Epithelial cell of esophagus (primary cell): ENCODE results near the gene NID1.

ENCODE experiments used
- DNase-seq: peaks from one replicate; pipeline ENCODE4 v3.0.0; 2010; ENCODE audit warnings: low read depth
- H3K4me3 ChIP-seq: 2 replicates; pipeline ENCODE4 v1.5.1; 2011; ENCODE audit warnings: mild to moderate bottlenecking, low read length, control low read depth
- TF ChIP-seq, protein P1 (sequence below): IDR thresholded peaks from 2 replicates; pipeline ENCODE4 v1.5.1; 2011; ENCODE audit warnings: low read depth, mild to moderate bottlenecking, low read length, control low read depth, inconsistent platforms; ENCODE audit not compliant: insufficient read depth; ENCODE audit errors: missing control alignments

Gene NID1

DNA sequence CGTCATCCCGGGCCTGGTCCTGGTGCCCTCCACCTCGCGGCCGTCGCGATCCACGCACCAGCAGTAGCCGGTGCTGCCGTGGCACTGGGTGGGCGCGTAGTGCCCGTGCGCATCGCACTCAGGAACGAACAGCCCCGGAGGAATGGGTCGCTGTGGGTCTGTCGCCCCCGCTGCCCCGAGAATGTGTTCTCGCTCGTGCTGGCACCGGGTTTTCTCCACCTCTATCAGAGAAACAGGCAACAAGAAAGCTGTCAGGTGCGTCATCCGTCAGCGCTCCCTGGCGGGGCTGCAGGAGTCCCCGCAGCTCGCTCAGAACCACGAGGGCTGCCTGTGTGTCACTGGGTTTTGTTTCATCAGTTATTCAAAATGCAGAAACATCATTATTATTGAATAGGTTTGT is 71.2 kb downstream of the NID1 start:
- no peak for DNase-seq
- H3K4me3 ChIP-seq: no peak overlapping the region
- TF ChIP-seq, protein P1, sequence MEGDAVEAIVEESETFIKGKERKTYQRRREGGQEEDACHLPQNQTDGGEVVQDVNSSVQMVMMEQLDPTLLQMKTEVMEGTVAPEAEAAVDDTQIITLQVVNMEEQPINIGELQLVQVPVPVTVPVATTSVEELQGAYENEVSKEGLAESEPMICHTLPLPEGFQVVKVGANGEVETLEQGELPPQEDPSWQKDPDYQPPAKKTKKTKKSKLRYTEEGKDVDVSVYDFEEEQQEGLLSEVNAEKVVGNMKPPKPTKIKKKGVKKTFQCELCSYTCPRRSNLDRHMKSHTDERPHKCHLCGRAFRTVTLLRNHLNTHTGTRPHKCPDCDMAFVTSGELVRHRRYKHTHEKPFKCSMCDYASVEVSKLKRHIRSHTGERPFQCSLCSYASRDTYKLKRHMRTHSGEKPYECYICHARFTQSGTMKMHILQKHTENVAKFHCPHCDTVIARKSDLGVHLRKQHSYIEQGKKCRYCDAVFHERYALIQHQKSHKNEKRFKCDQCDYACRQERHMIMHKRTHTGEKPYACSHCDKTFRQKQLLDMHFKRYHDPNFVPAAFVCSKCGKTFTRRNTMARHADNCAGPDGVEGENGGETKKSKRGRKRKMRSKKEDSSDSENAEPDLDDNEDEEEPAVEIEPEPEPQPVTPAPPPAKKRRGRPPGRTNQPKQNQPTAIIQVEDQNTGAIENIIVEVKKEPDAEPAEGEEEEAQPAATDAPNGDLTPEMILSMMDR: no peak

DNA sequence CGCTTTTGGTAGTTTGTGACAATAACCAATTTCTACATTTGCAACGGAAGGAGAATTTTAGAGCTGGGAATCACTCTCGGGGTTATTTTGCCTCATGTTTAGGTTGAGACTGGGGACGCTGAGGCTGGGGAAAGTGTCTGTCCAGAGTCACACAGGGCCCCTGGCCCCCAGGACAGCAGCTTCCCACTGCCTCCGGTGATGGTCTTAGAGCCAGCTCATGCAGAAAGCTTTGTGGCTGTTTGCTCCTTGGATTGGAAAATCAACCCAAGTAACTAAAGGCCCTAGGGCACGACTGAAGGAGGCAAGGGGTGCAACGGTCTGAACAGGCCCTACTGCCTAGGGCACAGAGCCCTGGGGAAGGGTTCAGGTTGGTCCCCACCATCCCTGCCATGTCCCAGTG is 72.0 kb downstream of the NID1 start:
- no peak for DNase-seq
- no peak overlapping the region for H3K4me3 ChIP-seq
- TF ChIP-seq, protein P1: no peak

DNA sequence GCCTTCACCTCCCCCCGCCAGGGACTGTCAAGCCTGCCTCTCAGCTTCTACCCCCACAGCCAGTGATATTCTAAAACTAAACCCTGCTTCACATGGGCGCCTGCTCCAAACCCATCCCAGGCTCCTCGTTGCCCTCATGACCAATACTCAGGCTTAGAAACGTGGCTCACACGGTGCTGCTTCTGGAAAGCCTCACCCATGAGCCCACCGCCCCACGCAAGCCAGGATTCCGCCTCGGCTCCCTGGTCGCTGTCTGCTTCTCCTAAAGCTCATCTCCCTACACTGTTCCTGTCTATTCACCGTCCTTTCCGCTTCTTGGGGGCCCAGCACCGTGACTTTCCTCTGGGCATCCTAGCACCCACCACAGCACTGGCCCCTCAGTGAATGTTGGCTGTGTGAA is 72.5 kb downstream of the NID1 start:
- no peak overlapping the region for H3K4me3 ChIP-seq
- DNase-seq: no peak
- TF ChIP-seq, protein P1: no peak

DNA sequence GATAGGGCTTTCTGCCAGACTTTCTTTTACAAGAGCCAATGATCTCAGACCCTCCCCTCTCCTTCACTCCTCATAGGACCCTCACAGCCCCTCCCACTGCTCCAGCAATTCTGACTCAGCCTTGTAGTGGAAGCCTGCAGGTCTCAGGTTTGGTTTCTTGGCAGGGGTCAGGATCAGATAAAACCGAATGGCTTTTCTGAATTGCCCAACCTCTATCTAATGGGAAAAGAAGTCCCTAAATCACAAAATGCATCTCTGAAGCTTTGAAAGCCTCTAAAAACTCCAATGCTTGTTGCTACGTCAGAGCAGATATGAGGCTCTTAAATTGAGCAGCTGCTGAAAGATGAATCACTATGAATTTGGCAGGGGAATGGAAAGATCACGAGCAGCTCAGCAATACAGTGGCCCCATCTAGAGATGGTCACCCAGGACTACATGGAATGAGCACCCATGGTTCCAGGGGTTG is 74.5 kb downstream of the NID1 start:
- H3K4me3 ChIP-seq: no peak overlapping the region
- no peak for DNase-seq
- TF ChIP-seq, protein P1: no peak

DNA sequence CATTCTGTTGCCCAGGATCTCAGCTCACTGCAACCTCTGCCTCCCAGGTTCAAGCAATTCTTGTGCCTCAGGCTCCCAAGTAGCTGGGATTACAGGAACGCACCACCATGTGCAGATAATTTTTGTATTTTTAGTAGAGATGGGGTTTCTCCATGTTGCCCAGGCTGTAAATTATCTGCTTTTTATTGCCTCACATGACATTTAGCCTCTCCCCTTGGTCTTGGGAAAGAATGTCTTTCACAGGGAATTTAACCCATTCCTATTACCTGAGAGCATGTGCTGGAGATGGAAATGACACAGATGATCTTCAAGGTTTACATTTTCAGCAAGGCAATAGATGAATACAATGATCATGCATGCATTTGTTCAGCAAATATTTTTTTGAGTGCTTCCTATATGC is 75.8 kb downstream of the NID1 start:
- no peak for DNase-seq
- no peak overlapping the region for H3K4me3 ChIP-seq
- TF ChIP-seq, protein P1: no peak

DNA sequence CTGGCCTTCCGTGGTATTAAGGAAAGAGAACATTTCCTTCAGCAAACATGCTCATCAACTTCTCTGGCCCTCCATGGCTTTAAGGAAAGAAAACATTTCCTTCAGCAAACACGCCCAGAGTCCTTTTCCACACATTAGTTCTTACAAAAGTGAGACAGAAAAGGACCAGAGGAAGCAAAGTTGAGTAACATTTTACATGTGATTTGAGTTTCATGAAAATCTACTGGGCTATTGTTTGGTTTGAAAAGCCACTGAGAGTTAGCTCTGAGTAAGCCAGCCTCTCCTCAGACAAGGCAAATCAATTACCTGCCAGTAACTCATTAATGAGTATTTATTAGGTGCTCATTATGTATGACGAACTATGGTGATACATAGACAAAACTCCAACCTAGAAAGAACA is 78.0 kb downstream of the NID1 start:
- peak; percentile 15 for DNase-seq
- no peak overlapping the region for H3K4me3 ChIP-seq
- TF ChIP-seq, protein P1: no peak

DNA sequence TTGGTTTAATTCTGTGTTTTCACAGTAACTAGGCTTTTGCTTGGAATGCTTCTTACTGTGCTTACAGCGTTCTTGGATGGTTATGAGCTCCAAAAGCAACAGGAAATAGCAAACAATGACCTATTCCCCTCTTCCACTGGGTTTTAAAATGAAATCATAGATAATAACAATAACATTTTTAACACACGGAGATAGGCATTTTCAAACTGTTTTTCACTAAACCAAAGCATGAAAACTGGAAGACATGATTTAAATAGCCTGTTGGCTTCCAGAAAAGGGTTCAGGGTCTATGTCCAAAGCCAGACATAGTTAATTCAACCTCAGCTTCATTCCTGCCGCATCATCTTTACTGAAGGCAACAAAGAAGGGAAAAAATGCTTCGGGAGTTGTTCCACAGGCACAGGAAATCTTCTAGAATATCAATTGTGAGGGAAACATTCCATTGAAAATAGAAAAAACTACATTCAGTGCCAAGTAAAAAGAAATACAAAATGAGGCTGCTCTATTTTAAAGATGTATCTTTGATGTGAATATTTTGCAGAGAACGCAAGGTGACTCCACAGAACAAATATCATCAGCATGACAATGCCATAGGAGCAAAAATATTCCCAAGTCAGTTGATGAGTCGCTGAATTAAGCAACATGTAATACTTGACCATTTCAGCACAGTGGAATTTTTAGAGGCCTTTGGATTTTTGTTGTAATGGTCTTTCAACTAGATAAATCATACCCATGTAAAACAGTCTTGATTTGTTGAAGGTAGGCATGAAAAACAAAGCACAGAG is 80.7 kb downstream of the NID1 start:
- DNase-seq: peak; percentile 81
- TF ChIP-seq, protein P1: no peak
- H3K4me3 ChIP-seq: no peak overlapping the region
